ENCODE data around the gene HSPA9.

The HSPA9 gene

DNA sequence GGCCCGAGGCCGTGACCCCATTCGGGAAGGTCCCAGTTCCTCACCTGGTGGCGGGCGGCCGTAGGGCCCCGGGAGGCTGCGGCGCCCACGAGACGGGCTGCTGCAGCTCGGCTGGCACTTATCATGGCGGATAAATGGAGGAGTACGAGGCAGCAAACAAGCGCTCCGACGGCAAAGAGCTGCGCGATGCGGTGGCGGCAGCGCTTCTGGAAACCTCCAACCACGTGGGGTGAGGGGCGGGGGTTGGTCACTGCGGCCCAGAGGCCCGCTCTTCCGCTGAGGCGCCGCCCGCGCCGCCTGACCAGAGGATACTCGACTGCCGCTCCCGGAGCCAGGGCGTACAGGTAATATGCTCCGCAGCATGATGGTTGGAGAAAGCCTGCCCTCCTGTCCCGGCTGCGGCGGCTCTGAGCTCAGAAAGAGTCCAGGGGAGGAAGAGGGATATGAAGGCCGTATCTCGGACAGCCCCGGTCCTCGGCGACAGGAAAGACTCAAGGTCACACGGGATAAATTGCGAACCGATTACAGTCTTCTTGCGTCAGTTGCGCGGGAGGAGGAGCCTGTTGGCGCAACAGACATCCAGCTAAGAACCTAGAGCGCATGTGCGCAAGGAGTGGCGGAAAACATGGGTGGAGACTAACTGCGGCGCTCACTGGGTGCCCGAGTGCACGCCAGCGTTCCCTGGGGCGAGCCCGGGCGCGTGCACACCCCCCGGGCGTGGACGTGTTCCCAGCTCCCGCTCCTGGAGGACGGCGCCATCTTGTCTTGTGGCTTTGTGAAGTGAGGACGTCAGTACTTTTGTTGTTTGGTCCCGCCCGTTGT is at the start of gene HSPA9:
HSPA9 (minus strand) TSS at position 208 of the 822 bp plus-strand sequence; CDS start at position 125, 83 bp downstream.
- DNase-seq (peak; percentile 95 to 99), ATAC-seq (peak; percentile 93)
- H3K27me3 Mint-ChIP-seq, result no peaks in the 10 kb centered on the region
- peak within 1 kb of the TSS; percentile 91 to 99 for H3K4me3 Mint-ChIP-seq
- peaks cover 4 to 7% of the 10 kb centered on the region in 2 donors for H3K9me3 Mint-ChIP-seq
- peak within 1 kb of the TSS; percentile 100 for H3K27ac Mint-ChIP-seq
- peaks cover 61% of the 10 kb centered on the region for H3K4me1 Mint-ChIP-seq

DNA sequence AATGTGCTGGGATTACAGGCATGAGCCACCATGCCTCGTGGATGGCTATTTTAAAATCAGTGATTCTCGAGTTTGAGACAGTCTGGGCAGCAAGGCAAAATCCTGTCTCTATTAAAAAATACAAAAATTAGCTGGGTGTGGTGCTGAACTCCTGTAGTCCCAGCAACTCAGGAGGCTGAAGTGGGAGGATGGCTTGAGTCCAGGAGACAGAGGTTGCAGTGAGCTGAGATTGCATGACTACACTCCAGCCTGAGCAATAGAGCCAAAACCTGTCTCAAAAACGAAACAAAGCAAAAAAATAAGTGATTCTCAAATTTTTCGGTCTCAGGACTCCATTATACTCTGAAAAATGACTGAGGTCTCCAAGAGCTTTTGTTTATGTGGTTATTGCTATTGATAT is 47.9 kb upstream of the HSPA9 start:
- DNase-seq (no peak), ATAC-seq (no peak)
- Mint-ChIP-seq H3K4me3 (no peak overlapping the region), H3K27ac (no peak overlapping the region), H3K27me3 (peaks cover 58% of the 10 kb centered on the region), H3K4me1 (no peaks in the 10 kb centered on the region), H3K9me3 (no peaks in the 10 kb centered on the region)

DNA sequence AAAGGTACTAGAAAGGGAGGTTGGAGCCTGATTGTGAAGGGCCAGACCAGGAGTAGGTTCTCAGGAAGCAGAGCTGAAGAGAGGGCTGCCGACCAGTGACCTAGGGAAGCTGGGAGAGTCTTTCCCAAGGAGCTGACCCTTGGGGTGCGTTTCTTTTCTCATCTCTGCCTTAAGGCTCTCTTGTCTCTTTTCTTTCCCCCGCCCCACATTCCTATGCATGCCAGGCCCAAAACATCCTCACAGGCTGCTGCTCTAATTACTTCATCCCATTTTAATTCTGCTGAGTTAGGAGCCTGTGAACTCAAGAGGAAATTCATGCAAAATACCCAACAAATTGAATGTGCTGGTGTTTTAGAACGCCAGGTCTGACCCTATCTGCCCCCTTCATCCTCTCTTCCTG is 46.9 kb upstream of the HSPA9 start:
- no peak for DNase-seq
- Mint-ChIP-seq H3K27me3 (peaks cover 52% of the 10 kb centered on the region), H3K27ac (no peak overlapping the region), H3K4me3 (no peak overlapping the region), H3K9me3 (no peaks in the 10 kb centered on the region), H3K4me1 (no peaks in the 10 kb centered on the region)
- ATAC-seq, result no peak

DNA sequence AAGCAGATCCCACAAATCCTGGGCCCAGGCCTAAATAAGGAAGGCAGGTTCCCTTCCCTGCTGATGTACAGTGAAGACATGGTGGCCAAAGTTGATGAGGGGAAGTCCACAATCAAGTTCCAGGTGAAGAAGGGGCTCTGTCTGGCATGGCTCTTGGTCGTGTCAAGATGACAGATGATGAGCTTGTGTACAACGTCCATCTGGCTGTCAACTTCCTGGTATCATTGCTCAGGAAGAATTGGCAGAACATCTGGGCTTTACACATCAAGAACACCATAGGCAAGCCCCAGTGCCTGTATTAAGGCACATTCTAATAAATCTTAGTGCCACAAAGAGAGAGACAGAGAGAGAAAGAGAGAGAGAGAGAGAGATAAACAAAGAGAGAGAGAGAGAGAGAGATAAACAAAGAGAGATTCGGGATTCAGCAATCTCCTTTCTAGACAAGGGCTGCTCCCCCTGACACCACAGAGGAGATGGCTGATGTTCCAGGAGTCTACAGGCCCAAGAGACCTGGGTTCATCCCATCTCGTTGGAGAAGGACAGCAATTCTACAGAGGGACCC is 45.5 kb upstream of the HSPA9 start:
- DNase-seq (no peak), ATAC-seq (no peak)
- Mint-ChIP-seq H3K4me3 (no peak overlapping the region), H3K9me3 (no peaks in the 10 kb centered on the region), H3K4me1 (no peaks in the 10 kb centered on the region), H3K27me3 (peaks cover 52% of the 10 kb centered on the region), H3K27ac (no peak overlapping the region)

DNA sequence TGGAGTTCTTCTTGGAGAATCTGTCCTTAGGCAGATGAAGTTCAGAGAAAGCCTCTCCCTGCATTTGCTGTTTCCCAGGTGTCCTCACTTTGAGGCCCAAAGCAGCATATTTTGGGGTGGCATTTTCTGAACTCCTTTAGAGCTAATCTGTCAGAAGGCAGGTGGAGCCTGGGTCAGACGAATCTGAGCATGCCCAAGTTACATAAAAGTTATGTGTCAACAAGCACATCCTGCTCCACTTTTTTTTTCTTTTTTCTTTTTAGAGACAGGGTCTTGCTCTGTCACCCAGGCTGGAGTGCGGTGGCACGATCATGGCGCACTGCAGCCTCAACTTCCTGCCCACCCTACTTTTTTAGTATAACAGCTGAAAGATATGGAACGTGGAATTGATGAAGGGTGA is 41.3 kb upstream of the HSPA9 start:
- peaks cover 62% of the 10 kb centered on the region for H3K27me3 Mint-ChIP-seq
- no peak overlapping the region for H3K4me3 Mint-ChIP-seq
- no peak for DNase-seq
- no peaks in the 10 kb centered on the region for H3K9me3 Mint-ChIP-seq
- no peak for ATAC-seq
- H3K27ac Mint-ChIP-seq, result no peak overlapping the region
- peaks cover 4% of the 10 kb centered on the region for H3K4me1 Mint-ChIP-seq

DNA sequence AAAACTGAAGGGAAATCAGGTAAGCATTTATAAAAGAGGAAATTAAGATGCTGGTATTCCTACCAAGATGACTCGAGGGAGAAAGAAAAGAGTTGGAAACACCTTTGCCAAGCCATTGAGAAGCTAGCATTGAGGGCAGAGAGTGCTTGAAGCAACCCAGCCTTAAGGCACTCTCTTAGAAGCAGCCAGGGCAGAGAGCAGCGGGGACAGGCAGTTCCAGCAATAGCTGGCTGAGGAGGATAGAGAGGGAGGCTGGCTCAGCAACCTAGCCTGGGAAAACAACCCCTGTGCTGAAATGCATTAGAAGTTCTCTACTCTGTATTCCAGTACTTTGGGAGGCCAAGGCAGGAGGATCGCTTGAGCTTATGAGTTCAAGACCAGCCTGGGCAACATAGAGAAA is 40.3 kb upstream of the HSPA9 start:
- no peaks in the 10 kb centered on the region for H3K9me3 Mint-ChIP-seq
- ATAC-seq (no peak), DNase-seq (no peak)
- H3K27ac Mint-ChIP-seq, result no peak overlapping the region
- H3K27me3 Mint-ChIP-seq, result peaks cover 62% of the 10 kb centered on the region
- no peak overlapping the region for H3K4me3 Mint-ChIP-seq
- peaks cover 14% of the 10 kb centered on the region for H3K4me1 Mint-ChIP-seq

DNA sequence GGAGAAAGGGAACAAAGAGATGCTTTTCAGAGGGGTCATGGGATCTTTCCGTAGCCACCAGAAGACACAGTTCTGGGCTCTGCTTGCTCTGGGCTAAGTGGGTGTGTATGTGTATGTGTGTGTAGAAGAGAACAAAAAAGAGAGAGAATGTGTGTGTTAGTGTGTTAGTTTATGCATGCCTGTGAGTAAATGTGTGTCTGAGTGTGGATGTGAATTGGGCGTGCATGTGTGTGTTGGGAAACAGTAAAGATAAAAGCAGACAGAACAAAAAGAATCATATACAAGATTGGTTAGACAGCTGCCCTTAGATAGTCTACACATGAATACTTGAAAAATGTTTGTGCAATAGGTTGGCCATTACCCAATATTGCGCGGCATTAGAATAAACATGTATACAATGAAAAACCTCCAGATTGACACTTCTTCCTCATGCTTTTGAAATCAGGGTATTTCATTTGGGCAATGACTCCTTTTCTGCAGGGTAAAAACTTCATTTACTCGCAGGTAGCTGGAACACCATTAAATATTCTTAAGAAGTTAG is 36.5 kb upstream of the HSPA9 start:
- no peaks in the 10 kb centered on the region for H3K9me3 Mint-ChIP-seq
- DNase-seq (no peak), ATAC-seq (peak; percentile 28)
- H3K27ac Mint-ChIP-seq, result no peak overlapping the region
- H3K4me1 Mint-ChIP-seq, result peaks cover 14% of the 10 kb centered on the region
- peaks cover 91% of the 10 kb centered on the region for H3K27me3 Mint-ChIP-seq
- no peak overlapping the region for H3K4me3 Mint-ChIP-seq

DNA sequence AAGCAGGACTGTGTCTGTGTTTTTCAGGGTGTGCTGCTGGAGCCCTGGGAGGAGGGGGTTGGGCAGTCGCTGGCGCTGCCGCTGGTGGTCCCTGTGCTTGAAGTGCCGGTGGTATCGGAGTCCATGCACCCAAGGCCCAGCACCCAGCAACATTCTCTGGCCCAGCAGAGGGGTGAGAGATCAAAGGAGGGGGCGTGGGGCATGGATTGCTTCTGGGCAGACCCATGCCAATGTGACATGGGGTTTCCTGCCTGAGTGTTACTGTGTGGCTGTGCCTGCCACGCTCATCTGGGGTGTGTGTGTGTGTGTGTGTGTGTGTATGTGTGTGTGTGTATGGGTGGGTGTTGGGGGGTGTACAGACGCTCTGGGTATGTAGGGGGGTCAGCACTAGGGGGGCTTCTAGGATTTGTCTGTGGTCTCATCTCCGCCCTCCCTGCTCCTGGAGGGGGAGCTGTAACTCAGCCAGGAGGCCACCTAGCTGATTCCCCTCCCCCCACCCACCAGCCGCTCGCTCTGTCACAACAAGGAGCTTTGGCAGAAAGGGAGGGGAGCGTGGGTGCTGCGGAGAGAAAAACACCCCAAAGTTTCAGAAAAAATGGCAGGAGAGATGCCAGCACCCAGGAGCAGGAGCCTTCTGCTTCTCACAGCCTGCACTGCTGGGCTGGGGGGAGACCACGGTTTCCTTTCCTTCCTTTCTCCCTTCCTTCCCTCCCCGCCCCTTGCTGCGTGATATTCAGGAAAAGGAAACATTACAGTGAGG is 35.9 kb upstream of the HSPA9 start:
- peaks cover 14% of the 10 kb centered on the region for H3K4me1 Mint-ChIP-seq
- DNase-seq (no peak), ATAC-seq (peak; percentile 62)
- H3K27ac Mint-ChIP-seq, result no peak overlapping the region
- H3K4me3 Mint-ChIP-seq, result peak overlapping the region; percentile 4 to 13
- peaks cover 91% of the 10 kb centered on the region for H3K27me3 Mint-ChIP-seq
- no peaks in the 10 kb centered on the region for H3K9me3 Mint-ChIP-seq

DNA sequence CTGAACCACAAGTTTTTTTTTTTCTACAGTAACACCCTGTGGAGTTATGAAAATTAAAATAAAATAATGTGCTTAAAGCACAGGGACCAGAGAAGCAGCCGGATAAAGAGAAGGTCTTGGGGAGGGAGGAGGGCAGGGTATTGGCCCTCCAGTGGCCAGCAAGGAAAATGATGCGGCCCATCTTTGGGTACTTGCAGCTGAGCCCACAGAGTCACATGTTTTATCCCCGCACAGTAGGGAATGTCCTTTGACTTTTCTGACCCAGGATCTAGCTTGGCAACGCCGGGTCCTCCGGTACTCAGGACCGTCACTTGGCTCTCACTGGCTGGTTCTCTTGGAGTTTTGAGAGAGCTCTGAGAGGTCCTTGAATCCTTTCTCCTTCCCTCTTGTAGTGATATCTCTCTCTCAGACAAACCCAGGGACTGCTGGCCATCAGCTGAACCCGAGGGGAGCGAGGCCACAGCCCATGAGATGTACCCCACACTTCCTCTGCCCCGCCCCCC is 35.3 kb upstream of the HSPA9 start:
- peaks cover 14% of the 10 kb centered on the region for H3K4me1 Mint-ChIP-seq
- no peak overlapping the region for H3K27ac Mint-ChIP-seq
- DNase-seq (no peak), ATAC-seq (no peak)
- H3K4me3 Mint-ChIP-seq, result peak overlapping the region in 1 of 2 donors; percentile 13
- peaks cover 91% of the 10 kb centered on the region for H3K27me3 Mint-ChIP-seq
- H3K9me3 Mint-ChIP-seq, result no peaks in the 10 kb centered on the region

DNA sequence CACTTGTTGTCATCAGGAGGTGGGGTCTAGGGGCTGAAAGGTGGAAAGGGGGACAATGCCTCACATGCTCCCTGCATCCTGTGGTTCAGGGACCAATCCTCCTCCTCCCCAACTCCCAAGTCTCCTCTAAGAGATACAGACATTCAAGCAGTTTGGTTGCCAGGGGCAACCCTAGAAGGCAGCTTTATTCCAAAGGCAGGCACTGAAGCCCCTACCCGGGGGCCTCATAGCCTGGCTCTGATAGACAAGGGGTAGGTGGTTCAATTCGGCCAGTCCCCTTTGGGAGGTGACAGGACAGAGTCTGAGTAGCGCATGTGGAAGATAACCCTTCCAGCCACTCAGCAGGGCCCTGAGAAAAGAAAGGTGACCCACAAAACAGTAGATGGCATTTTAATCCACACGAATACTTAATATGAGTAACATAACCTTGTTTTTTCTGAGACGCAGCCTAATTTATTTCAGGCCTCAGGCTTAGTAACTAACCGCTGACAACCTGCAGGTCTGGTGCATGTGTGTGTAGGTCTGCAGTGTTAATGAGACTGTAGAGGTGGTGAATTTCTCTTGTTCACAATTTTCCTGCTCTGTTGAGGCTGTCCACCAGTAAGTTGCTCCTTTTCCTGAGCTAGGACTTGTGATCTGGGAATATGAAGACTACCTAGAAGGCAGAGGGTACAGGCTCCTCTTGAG is 31.3 kb upstream of the HSPA9 start:
- DNase-seq, result no peak
- H3K4me3 Mint-ChIP-seq, result no peak overlapping the region
- H3K4me1 Mint-ChIP-seq, result peaks cover 32% of the 10 kb centered on the region
- ATAC-seq, result no peak
- peaks cover 99% of the 10 kb centered on the region for H3K27me3 Mint-ChIP-seq
- H3K27ac Mint-ChIP-seq, result no peak overlapping the region
- H3K9me3 Mint-ChIP-seq, result no peaks in the 10 kb centered on the region

DNA sequence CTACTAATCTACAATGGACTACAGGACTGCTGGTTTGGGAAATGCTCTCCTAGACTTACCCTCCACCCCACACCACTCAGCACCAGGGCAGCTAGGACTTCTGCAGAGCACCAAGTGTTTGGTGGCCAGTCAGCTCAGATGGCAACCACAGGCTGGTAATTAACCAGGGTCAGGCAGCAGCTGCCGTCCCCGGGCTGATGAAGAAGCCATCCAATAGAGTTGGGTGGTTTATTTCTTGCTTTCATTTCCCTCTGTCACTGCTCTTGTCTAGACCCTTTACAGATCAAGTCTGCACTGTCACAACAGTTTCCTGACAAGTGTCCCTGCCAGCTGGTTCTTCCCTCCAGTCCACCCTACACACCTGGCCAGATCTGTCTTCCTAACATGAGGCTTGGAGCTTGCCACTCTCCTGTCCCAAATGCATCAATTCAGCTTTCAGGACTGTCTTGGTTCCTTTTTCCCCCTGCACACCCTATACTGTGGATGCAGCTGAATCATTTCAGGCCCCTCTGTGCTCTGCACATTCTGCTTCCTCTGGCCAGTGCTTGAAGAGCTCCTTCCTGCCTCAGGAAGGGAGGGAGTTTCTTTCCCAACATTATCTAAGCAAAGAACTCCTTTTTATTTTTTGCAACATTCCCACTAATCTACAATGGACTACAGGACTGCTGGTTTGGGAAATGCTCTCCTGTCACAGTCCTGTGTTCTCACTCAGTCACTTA is 30.2 kb upstream of the HSPA9 start:
- Mint-ChIP-seq H3K9me3 (no peaks in the 10 kb centered on the region), H3K27ac (no peak overlapping the region), H3K27me3 (peaks cover 99% of the 10 kb centered on the region), H3K4me3 (no peak overlapping the region), H3K4me1 (peaks cover 22% of the 10 kb centered on the region)
- ATAC-seq (no peak), DNase-seq (no peak)

DNA sequence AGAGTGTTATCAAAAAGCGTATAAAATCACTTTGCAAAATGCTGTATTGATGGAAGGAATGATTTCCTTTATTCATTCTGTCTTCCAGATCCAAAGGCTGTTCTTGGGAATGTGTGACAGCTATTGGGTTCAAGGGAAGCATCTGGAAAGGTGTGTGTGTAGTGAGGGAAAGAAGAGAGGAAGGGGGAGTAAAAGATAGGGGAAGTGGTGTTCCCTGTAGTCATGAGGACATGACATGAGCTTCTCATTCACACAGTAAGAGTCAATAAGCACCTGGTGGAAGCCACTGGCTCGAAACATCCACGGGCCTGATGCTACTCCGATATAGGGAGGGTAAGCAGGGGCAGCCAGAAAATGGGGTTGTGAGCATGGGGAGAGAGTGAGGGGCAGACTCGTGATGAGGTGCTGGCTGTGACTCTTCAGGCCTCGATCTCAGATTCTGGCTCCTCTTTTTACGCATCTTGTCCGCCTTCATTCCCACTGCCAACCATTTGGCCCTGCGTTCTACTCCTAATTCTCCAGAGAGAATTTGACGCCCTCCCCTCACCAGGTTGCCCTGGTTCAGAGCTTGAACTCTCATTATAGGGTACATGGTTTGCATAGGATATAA is 29.1 kb upstream of the HSPA9 start:
- peaks cover 22% of the 10 kb centered on the region for H3K4me1 Mint-ChIP-seq
- DNase-seq (no peak), ATAC-seq (no peak)
- no peaks in the 10 kb centered on the region for H3K9me3 Mint-ChIP-seq
- H3K4me3 Mint-ChIP-seq, result no peak overlapping the region
- H3K27ac Mint-ChIP-seq, result no peak overlapping the region
- H3K27me3 Mint-ChIP-seq, result peaks cover 98% of the 10 kb centered on the region

DNA sequence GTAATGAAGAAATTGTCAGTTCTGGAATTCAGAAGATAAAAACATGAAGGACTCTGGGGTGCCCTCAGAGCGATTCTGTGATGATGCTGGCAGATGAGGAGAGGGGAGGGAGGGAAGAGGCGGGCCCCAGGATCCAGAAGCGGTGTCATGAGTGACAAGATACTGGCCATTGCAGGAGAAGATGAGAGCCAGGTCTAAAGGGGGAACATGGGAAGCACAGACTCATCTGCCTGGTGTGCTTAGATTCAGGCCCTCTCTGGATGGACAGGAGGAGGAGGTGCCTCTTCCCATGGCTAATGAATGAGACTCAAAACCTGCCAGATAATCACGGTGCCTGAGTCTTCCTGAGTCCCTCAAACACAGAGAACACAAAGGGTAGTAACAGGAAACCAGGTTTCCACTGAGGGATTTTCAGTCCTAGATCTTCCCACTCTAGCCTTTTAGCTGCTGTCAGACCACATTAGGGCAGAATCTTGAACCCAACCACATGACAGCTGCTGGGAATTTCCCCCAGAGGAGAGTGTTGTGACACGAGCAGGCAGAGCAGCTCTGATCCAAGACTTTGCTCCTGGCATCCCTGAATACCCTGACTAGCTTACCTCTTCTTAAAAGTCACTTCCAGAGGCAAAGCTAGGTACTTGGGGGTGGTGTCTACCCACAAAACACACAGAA is 28.2 kb upstream of the HSPA9 start:
- Mint-ChIP-seq H3K27me3 (peaks cover 98% of the 10 kb centered on the region), H3K27ac (no peak overlapping the region), H3K9me3 (no peaks in the 10 kb centered on the region), H3K4me3 (peak overlapping the region in 1 of 2 donors; percentile 2), H3K4me1 (peaks cover 22% of the 10 kb centered on the region)
- ATAC-seq (peak; percentile 86), DNase-seq (peak; percentile 20 to 44)
